GM21390 (cell line): ENCODE data around the gene AQP3.
"Not testable (repeated sequence)": the region's sequence is repeated elsewhere in the genome, so short reads cannot be mapped to it uniquely, and the experiment has no call there.

Source experiments
- ATAC-seq: cut with Tn5 transposase; IDR thresholded peaks from one replicate; pipeline ENCODE4 v1.9.1; 2021; ENCODE audit not compliant: unreplicated experiment

The AQP3 gene

DNA sequence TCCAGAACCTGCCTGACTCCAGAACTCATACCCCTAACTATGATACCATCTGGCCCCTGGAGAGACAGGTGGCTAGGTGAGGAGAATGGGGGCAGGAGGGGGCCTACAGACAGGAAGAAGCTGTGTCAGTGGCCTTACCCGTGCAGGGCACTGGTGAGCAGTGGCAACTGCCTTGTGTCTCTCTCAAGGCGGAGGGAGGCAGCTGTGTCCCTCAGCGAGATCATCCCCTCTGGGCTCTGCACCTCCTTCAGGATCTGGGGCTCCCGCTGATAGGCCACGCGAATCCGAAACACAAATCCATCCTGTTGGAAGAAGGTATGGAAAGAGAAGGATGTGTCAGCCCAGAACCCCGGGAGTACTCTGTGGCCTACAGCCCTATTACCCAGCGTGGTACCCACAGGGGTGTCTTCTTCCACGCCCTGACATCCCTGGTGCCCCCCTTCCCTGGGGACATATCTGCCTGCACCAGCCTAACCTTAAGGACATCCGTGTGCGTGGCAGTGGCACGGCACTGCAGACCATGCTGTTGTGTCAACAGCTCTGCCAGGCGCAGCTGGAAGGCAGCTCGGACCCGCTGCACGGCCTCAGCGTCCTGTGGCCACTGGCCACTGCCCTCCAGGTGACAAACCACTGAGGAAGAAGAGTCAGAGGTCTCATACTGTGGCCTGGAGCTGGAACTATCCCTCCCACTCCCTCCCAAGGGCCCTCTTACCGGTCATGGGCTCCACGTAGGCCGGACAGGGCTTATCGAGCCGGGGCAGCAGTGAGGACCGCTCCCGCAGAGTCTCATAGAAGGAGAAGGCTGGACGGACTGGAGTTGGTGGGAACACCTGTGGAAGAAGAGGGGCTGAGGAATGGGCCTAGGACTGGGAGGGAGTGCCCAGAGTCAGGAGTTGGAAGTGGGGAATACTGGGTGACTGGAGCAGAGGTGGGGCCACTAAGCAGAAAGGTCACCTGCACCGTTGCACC, 18.5 kb upstream of the AQP3 start:
- no peak for ATAC-seq

DNA sequence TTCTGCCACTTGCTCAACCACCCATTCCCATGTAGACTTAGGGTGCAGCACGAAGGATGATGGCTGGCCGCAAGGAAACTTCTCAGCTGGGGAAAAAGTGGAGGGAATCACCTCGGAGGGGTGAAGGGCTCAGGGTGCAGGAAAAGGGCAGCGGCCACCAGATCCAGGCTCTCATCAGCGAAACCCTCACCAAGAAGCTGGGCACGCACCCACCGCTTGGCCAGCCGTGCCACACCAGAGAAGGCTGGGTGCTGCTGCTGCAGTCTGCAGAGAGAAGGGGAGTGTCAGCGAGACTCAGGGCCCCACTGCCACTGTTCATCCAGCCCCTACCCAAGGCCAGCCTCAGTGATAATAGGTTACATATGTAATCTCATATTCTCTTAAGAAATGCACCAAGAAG, 17.7 kb upstream of the AQP3 start:
- ATAC-seq: no peak

DNA sequence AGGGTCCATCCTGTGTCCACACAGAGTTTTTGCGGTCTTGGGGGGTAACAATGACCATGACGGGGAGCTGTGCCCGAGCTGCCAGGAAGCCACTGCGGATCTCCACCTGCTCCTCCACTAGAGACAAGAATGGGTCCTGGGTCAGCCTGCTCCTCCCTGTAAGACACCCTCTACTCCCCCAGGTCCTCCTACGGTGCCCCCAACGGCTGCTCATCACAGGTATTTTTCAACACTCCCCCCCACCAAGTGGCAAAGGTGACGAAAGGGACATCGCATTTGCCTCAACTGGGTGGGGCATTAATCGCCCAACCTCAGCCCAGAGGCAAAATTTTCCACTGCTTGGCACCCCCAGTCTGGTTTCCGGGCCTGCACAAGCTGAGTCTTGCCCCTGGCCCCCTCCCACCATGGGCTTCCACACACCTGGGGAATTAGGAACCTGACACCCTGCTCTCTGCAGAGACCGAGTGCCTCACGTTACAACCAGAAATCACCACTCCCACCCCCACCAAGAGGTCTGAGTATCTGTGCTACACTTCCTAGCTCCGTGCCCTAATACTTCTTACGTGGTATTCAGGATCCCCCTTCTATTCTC, 16.7 kb upstream of the AQP3 start:
- ATAC-seq: no peak

DNA sequence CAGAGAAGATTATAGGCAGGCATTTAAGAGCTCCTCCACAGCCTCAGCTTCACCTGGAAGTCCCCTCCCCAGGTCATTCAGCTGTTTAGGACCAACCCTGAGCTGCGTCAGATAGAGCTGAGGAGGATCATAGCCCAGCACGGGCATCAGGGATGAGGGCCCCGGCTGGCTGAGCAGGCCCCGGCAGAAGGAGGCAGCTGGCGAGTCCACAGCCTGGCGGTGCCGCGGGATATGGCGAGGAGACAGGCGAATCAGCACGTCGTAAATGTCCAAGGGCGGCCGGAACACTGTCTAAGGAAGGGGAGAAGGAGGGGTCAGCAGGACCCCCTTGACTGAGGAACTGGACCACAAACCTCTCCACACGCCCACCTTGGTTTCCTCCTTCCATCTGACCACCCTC, 15.8 kb upstream of the AQP3 start:
- no peak for ATAC-seq

DNA sequence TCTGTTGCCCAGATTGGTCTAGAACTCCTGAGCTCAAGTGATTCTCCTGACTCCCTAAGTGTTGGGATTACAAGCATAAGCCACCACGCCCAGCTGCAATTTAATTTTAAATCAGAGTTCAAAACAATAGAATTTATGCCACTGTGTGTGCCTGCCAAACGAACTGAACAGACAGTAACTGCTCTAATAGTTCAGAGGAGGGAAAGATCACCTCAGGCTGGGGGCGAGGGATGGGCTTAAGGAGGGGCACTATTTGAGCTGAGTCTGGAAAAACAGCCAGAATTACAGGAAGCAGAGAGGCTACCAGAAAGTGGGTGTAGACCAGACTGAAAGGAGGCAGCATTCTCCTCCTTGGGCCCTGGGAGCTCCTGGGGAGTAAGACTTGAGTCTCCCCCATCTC, 14.1 kb upstream of the AQP3 start:
- ATAC-seq: no peak

DNA sequence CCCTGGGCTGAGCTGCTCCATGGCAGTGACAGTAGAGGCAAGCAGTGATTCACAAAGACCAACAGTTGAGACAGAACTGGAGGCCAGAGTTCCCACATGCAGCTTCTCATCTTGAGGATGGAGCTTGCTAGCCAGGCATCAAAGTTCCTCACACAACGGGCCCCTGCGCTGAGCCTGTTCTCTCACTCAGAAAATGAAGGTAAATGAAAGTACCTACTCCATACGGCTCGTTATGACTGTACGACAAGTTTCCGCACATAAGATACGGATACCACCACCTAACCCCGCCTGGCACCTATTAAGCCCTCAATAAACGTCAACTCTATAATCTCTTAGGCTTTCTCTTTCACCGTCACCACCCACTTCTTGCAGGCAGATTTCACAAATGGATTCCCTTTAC, 13.5 kb upstream of the AQP3 start:
- ATAC-seq: no peak

DNA sequence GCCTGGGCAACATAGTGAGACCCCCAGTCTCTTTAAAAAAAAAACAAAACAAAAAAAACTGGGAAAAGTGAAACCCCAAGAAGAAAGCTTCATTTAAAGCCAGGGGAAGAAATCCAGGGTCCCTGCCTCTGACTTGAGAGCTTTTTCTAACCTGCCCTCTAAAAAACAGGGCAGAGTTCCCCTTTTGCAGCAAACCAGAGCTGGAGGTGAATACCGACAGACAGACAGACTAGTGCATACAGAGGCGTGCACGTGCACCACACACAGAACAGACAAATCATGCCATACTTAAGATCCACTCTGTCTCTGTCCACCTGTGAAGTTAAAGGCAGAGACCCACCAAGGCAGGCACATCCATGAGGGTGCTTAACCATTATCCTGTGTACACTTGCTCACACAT, 11.7 kb upstream of the AQP3 start:
- no peak for ATAC-seq

DNA sequence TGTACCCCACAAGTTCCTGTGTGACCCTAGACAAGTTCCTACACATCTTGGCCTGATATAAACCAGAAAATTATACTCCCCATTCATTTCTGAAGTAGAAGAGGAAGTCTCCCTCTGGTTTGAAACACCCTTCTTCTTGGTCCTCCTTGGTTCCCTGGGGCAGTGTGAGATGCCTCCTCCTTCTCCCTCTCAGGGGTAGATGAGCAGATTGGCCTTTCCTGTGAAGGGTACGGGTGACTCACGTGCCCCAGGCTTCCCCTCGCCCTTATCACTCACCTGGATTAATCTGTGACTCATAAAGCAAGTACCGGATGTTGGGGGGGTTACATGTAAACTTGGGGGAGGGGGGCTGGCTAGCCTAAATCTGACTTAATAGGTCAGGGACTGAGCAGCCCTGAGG, 11.1 kb upstream of the AQP3 start:
- ATAC-seq: peak; percentile 60

DNA sequence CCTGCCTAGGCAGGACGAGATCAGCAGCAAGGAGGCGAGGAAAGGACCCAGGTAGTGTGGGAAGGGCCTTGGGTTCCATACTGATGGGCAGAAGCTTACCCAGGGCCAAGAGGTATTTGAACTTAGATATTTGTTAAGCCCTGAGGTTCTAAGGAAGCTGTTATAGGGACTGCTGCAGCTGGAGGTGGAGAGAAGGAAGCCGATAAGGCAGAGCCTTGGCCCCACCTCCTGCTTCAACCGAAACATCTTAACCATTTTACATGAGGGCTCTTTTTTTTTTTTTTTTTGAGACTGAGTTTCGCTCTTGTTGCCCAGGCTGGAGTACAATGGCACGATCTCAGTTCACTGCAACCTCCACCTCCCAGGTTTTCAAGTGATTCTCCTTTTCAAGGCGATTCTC, 8.6 kb upstream of the AQP3 start:
- ATAC-seq: no peak

DNA sequence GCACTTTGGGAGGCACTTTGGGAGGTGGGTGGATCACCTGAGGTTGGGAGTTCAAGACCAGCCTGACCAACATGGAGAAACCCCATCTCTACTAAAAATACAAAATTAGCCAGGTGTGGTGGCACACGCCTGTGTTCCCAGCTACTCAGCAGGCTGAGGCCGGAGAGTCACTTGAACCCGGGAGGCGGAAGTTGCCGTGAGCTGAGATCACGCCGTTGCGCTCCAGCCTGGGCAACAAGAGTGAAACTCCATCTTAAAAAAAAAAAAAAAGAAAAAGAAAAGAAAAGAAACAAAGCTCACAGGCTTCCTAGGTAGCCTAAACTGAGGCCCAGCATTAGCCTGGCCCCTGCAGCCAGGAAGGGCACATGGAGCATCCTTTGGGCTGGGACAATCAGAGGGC, 8.1 kb upstream of the AQP3 start:
- not testable (repeated sequence) for ATAC-seq

DNA sequence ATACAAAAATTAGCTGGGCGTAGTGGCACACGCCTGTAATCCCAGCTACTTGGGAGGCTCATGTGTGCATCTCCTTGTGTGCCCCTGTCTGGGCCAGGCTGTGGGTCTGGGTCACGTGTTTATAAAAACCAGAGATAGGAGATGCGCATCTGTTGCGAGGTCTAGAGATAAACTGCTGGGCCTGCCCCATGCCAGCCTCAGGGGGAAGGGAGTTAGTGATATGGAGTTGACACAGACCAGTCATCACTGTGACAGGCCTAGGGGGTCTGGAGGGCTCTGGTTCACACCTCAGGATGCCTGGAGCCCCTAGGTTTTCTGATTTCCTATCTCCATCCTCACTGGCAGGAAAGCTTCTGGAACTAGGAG, 7.3 kb upstream of the AQP3 start:
- not testable (repeated sequence) for ATAC-seq

DNA sequence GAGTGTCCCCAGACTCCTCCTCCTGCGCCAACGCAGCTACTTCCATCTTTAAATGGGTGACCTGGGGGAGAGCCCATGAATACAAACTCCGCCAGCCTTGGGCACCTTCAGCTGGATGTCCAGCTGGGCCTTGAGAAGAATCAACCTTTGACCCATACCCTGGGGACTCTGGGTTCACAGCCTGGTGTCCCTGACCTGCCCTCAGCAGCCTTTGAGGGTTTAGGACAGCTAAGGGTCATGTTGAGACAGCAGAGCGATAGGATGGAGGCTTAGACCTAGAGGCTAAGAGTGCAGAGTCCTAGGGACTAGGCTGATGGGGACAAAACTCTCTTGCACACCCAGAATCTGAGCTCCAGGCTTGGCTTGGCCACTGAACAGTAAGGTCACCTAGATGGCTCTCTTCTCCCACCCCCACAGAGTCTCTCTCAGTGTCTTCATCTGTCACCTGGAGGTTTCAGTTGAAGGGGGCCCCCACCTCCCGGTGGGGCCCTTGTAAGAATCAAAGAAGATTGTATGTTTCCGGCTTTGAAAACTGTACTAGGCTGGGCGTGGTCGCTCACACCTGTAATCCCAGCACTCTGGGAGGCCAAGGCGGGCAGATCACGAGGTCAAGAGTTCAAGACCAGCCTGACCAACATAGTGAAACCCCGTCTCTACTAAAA, 6.7 kb upstream of the AQP3 start:
- ATAC-seq: no peak

DNA sequence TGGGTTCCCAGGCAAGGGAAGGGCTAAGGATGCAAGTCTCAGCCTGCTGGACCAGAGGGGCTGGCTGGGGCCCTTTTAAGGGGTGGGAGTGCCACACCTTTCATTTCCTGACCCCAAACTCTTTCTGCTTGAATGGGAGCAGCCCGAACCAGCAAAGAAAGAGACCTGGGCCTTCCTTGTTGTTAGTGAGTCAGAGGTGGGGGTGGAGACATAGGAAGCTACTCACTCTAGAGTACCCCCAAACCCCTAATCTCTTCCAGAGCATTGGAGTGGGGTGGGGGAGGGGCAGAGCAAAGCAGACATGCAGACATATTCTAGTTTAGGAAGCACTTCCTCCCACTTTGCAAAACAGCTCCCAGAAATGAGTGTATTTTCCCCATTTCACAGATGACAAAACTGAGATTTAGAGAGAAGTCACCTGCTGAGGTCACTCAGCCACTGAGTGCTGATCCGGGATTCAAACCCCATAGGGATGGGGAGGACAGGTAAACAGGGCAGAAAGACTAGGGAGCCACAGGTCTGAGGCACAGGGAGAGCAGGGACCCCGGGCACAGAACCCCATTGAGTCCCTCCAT, 6.0 kb upstream of the AQP3 start:
- ATAC-seq: no peak

DNA sequence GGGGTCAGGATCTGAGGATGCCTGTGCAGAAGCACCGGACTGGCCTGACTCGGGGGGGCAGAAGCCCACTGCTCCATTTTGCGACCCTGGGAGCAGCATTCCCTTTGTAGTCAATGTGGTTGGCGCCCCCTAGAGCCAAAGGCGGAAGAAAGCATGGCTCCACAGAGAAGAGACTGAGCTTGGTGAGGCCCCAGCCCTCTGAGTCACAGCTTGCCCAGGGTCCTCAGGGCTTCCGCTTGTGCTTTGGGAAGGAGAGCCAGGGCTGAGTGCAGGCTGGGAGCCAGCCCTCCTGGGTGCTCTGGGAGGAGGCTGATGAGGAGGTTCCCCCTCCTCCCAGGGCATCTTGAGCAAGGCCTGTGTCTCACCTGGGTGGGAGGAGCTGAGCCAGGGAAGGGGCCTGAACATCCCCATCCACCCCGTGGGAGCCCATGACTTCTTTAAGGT, 5.5 kb upstream of the AQP3 start:
- ATAC-seq: no peak

DNA sequence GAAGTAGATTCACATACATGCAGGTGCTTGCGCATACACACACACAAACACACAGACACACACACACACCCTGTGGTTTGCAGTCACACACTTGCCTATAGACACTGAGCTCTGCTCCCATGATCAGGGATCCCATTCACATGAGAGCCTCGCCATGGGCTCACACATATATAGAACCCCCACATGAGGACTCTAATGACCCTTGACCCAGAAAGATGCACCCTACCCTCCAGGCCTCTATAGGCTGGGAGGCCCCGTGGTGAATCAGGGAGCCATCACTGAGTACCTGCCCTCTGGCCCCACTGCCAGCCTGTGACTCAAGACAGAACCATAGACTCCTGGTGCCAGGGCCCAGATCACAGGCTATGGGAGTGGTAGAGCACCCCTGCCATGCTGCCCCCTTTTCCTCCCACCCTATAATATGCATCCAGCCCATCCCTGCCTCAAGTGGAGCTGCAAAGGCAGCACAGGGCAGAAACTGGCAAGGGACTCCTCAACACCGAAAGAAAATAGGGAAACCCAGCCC, 3.3 kb upstream of the AQP3 start:
- no peak for ATAC-seq

DNA sequence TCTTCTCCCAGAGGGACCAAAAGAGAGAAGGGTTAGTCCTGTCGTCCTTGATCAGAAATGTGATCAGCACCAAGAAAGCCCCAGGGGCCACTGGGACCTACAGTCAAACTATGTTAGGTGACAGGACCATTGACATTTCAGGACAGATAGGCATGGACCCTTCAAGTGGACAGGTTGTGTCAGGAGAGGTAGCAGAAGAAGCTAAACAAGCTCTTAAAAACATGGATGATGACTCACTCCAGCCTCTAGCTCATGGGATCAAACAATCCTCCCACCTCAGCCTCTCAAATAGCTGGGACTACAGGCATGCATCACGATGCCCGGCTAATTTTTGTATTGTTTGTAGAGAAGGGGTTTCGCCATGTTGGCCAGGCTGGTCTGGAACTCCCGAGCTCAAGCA, 2.3 kb upstream of the AQP3 start:
- no peak for ATAC-seq

DNA sequence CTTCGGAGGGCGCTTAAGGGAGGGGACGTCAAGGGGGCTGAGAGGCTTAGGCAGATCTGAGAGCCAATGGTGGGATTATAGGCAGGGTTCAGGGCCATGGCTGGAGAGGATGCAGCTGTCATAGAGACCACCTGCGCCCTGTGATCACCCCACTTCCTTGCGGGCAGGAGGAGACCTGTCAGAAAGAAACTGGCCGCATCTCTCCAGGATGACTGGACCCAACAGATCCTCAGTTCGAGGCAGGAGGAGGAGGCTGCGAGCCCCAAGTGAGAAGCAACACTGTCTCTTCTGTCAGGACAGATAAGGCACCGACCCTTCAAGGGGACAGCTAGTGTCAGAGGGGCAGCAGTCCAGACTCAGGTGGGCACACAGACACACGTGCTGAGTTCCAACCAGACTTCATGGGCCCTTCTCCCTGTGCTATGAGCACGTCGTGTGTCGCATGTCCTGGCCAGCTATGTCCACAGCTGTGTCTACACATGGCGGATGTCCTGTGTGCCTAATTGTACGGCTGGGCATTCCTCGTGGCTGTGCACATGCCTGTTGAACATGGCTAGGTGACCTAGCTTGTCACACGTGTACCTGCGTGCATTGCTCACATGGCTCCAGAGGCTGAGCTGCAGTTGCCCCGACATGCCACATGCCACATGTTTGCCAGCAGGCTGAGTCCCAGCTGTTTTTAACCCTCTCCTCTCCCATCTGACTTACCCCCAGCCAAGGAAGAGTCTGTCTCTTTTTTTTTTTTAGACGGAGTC, 583 bp upstream of the AQP3 start:
- ATAC-seq: no peak

DNA sequence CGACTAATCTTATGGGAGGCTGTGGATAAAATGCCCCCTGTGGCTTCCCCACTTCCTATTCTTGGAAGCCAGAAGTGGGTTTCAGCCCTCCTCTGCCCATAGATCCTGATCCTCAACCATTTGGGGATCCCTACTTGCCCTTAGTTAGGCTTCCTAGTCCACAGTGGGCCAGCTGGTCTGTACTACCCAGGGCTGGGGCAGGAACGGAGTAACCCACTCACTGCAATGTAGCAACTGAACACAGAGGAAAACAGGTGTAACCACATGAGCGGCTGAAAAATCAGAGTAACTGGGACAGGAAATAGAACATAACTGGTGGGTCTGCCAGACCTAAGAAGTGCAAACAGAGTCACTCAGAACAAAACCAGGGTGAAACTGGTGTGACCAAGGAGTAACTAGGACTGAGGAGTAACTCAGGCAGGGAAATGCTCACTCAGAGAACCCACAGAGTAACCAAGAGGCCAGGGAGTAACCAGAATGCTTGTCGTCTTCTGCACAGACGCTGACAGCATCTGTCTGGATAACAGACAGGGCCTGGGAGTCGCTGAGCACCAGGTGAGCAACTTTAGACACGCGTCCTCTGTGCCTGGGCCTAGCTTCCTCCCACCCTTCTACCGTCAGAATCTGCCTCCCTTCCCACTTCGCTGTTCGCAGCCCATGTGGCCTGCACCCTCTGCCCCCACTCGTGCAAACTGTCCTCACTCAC, 1.0 kb downstream of the AQP3 start:
- ATAC-seq: peak; percentile 87

DNA sequence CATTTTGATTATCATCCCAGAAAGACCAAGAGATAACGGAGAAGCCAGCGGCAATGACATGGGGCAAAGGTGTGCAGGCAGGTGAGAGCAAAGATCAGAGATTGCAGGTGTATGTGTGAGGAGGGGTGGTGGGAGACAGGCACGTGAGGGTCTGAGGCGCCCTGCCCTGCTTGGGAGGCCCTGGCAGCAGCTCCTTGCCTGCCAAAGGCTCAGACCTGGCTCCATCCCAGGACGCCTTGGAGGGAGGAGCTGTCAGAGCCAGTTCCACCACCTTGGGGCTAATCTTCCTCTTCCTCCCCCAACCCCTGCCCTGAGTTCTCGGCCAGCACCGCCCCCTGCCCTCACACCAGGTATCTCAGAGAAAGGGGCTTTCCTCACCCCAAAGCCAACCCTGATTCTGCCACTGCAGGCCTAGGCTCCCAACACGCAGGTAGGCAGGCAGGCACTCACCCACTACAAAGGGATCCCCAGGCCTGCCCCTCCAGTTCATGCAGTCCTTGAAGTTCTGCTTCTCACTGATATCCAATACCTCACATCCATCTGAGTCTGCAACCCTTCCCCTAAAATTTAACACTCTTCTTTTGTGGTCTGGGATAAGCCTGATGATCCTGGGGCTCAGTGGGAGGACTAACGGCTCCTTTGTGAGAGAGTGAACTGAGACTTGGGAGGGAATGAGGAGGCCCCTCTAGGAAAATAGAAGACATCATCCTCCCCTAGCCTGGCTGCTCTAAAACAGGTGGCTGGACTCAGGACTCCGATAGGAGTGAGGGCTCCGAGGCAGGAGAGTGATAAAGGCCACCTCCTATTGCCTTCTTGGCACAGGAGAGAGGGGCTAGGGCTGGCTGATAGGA, 1.8 kb downstream of the AQP3 start:
- no peak for ATAC-seq
